Thyroid gland (tissue), 4 donors: ENCODE results near the gene PRAC1. TPM values are rescaled to one million over a fixed set of nuclear protein-coding genes. Genes with fewer than 3 reads are reported as not detected.

ENCODE experiments used
- DNase-seq, 2 donors: peaks; one replicate each; pipeline ENCODE4 v3.0.0-alpha.2; 2019
- H3K27ac ChIP-seq, 3 donors: fragments of 200-600 bp; sonication (generic); 1 replicate in 2 of 3; 2 replicates in 1 of 3; pipeline ENCODE4 v1.5.1; 2016 to 2019; ENCODE audit warnings: mild to moderate bottlenecking in 1 of 3, moderate library complexity in 1 of 3
- H3K27me3 ChIP-seq: fragments of 200-600 bp; sonication (generic); one replicate; pipeline ENCODE4 v1.5.1; 2019
- H3K36me3 ChIP-seq, 2 donors: fragments of 200-600 bp; sonication (generic); one replicate each; pipeline ENCODE4 v1.5.1; 2016 to 2019
- H3K4me1 ChIP-seq, 2 donors: fragments of 200-600 bp; sonication (generic); one replicate each; pipeline ENCODE4 v1.5.1; 2017 to 2019
- H3K4me3 ChIP-seq, 3 donors: fragments of 200-600 bp; sonication (generic); replicated peaks in 1 of 3; 1 replicate in 2 of 3; 2 replicates in 1 of 3; pipeline ENCODE4 v1.5.1; 2016; ENCODE audit warnings: mild to moderate bottlenecking in 1 of 3
- H3K9me3 ChIP-seq: fragments of 200-600 bp; sonication (generic); one replicate; pipeline ENCODE4 v1.5.1; 2017
- CTCF ChIP-seq, 6 experiments: fragments of 200-600 bp in 3 of 6; fragments of 450-650 bp in 3 of 6; sonication (generic) in 3 of 6; IDR thresholded peaks; one replicate each; pipeline ENCODE4 v1.5.1; 2016 to 2019; ENCODE audit warnings: antibody characterized with exemption in 6 of 6, mild to moderate bottlenecking in 2 of 6, inconsistent platforms in 1 of 6, moderate library complexity in 1 of 6
- POLR2A ChIP-seq, 2 donors: fragments of 450-650 bp; IDR thresholded peaks; one replicate each; pipeline ENCODE4 v1.6.1; 2017; ENCODE audit warnings: antibody characterized with exemption in 2 of 2, mild to moderate bottlenecking in 2 of 2, moderate library complexity in 1 of 2
- WGBS, 2 donors: methylation state at CpG; one replicate each; pipeline ENCODE4 v1.1.5; 2017; 5-methylcytosine and 5-hydroxymethylcytosine counted together
- intact Hi-C: fragments of 100-400 bp; cut with DNase I; formaldehyde crosslinking; loops from one replicate; pipeline ENCODE4 v1.15.1; 2023
- total RNA-seq, 4 donors: library from RNA; depleted of rRNA; stranded (reverse); fragments of >200 nt; gene quantifications; one replicate each; pipeline ENCODE4 v1.2.3, GENCODE V29; 2016

Gene PRAC1
- total RNA-seq, 4 donors from 2014 or later, result not detected

- H3K4me3 ChIP-seq, result no peak overlapping the region
- WGBS, 2 donors, result 93 to 95% methylated on average over 10 of the region's 10 CpGs
- no peaks in the 10 kb centered on the region for H3K36me3 ChIP-seq
- intact Hi-C loops, result no loop called here
- no peak overlapping the region for H3K27ac ChIP-seq
- DNase-seq, result no peak
- TF ChIP-seq CTCF (IDR thresholded peaks at IDR 0.05), result no peak
- TF ChIP-seq POLR2A (IDR thresholded peaks at IDR 0.05), result no peak
- H3K27me3 ChIP-seq, result no peaks in the 10 kb centered on the region
- no peaks in the 10 kb centered on the region for H3K4me1 ChIP-seq
- no peaks in the 10 kb centered on the region for H3K9me3 ChIP-seq
Measured at GRCh38 chr17:48701864-48702532, 20.3 kb downstream of the PRAC1 start.

GRCh38 chr17:48693178-48693577 lies 29.1 kb downstream of the PRAC1 start:
- no peak for TF ChIP-seq POLR2A (IDR thresholded peaks at IDR 0.05)
- no peak for TF ChIP-seq CTCF (IDR thresholded peaks at IDR 0.05)
- WGBS, 2 donors, result 47 to 63% methylated on average over 1 of the region's 1 CpG

GRCh38 chr17:48692049-48692448 lies 30.3 kb downstream of the PRAC1 start:
- intact Hi-C loops, result no loop called here

More at GRCh38 chr17:48693178-48693577, 29.1 kb downstream of the PRAC1 start:
- H3K27me3 ChIP-seq, result peaks cover 5% of the 10 kb centered on the region
- H3K9me3 ChIP-seq, result no peaks in the 10 kb centered on the region
- no peak overlapping the region for H3K27ac ChIP-seq
- H3K36me3 ChIP-seq, result no peaks in the 10 kb centered on the region
- H3K4me3 ChIP-seq, result no peak overlapping the region
- intact Hi-C loops, result no loop called here
- H3K4me1 ChIP-seq, result no peaks in the 10 kb centered on the region
- no peak for DNase-seq

DNA sequence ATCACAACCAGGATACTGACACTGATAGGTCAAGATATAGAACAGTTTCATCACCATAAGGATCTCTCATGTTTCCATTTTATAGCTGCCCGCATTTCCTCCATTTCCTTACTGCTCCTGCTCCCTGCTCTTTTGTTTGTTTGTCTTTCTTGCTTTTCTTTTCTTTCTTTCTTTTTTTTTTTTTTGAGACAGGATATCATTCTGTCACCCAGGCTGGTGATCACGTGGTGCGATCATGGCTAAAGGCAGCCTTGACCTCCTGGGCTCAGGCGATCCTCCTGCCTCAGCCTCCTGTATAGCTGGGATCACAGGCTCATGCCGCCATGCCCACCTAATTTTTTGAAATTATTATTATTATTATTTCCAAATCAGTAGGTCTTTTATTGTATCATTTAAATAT lies 31.7 kb downstream of the PRAC1 start:
- H3K27ac ChIP-seq, result no peak overlapping the region
- H3K4me3 ChIP-seq, result no peak overlapping the region
- H3K36me3 ChIP-seq, result no peaks in the 10 kb centered on the region
- H3K4me1 ChIP-seq, result no peaks in the 10 kb centered on the region
- intact Hi-C loops, result no loop called here
- H3K9me3 ChIP-seq, result no peaks in the 10 kb centered on the region
- WGBS, 2 donors, result 87 to 89% methylated on average over 5 of the region's 5 CpGs
- H3K27me3 ChIP-seq, result peaks cover 5% of the 10 kb centered on the region
- no peak for DNase-seq
- TF ChIP-seq CTCF (IDR thresholded peaks at IDR 0.05) (no peak), POLR2A (IDR thresholded peaks at IDR 0.05) (no peak)

More at GRCh38 chr17:48692049-48692448, 30.3 kb downstream of the PRAC1 start:
- 88 to 94% methylated on average over 1 of the region's 1 CpG for WGBS, 2 donors
- no peak for DNase-seq
- Histone ChIP-seq H3K9me3 (no peaks in the 10 kb centered on the region), H3K36me3 (no peaks in the 10 kb centered on the region), H3K27me3 (peaks cover 5% of the 10 kb centered on the region), H3K27ac (no peak overlapping the region), H3K4me3 (no peak overlapping the region), H3K4me1 (no peaks in the 10 kb centered on the region)
- no peak for TF ChIP-seq POLR2A (IDR thresholded peaks at IDR 0.05)
- TF ChIP-seq CTCF (IDR thresholded peaks at IDR 0.05), result no peak

DNA sequence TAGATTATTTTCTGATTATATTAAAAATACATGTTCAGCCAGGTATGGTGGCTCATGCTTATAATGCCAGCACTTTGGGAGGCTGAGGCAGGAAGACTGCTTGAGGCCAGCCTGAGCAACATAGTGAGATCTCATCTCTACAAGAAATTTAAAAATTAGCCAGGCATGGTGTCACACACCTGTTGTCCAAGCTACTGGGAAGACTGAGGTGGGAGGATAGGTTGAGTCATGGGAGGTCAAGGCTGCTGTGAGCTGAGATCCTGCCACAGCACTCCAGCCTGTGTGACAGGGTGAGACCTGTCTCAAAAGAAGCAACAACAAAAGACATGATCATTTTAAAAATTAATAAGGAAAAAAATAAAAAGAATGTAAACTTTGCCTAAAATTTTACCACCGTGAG lies 40.7 kb downstream of the PRAC1 start:
- WGBS, 2 donors, result 91 to 92% methylated on average over 1 of the region's 1 CpG
- Histone ChIP-seq H3K27ac (no peak overlapping the region), H3K9me3 (no peaks in the 10 kb centered on the region), H3K4me1 (peaks cover 0 to 5% of the 10 kb centered on the region in 2 donors), H3K36me3 (no peaks in the 10 kb centered on the region), H3K27me3 (peaks cover 4% of the 10 kb centered on the region), H3K4me3 (no peak overlapping the region)
- DNase-seq, result no peak
- intact Hi-C loops, result no loop called here
- no peak for TF ChIP-seq CTCF (IDR thresholded peaks at IDR 0.05)
- no peak for TF ChIP-seq POLR2A (IDR thresholded peaks at IDR 0.05)
